Thyroid gland (tissue), 4 donors: ENCODE measurements around the gene ANKLE1. TPM values are rescaled to one million over a fixed set of nuclear protein-coding genes. Genes with fewer than 3 reads are reported as not detected.

Experiments used
- DNase-seq, 2 donors: peaks; one replicate each; pipeline ENCODE4 v3.0.0-alpha.2; 2019
- H3K27ac ChIP-seq, 3 donors: fragments of 200-600 bp; sonication (generic); 1 replicate in 2 of 3; 2 replicates in 1 of 3; pipeline ENCODE4 v1.5.1; 2016 to 2019; ENCODE audit warnings: mild to moderate bottlenecking in 1 of 3, moderate library complexity in 1 of 3
- H3K27me3 ChIP-seq: fragments of 200-600 bp; sonication (generic); one replicate; pipeline ENCODE4 v1.5.1; 2019
- H3K36me3 ChIP-seq, 2 donors: fragments of 200-600 bp; sonication (generic); one replicate each; pipeline ENCODE4 v1.5.1; 2016 to 2019
- H3K4me1 ChIP-seq, 2 donors: fragments of 200-600 bp; sonication (generic); one replicate each; pipeline ENCODE4 v1.5.1; 2017 to 2019
- H3K4me3 ChIP-seq, 3 donors: fragments of 200-600 bp; sonication (generic); replicated peaks in 1 of 3; 1 replicate in 2 of 3; 2 replicates in 1 of 3; pipeline ENCODE4 v1.5.1; 2016; ENCODE audit warnings: mild to moderate bottlenecking in 1 of 3
- H3K9me3 ChIP-seq: fragments of 200-600 bp; sonication (generic); one replicate; pipeline ENCODE4 v1.5.1; 2017
- POLR2A ChIP-seq, 2 donors: fragments of 450-650 bp; IDR thresholded peaks; one replicate each; pipeline ENCODE4 v1.6.1; 2017; ENCODE audit warnings: antibody characterized with exemption in 2 of 2, mild to moderate bottlenecking in 2 of 2, moderate library complexity in 1 of 2
- WGBS, 2 donors: methylation state at CpG; one replicate each; pipeline ENCODE4 v1.1.5; 2017; 5-methylcytosine and 5-hydroxymethylcytosine counted together
- intact Hi-C: fragments of 100-400 bp; cut with DNase I; formaldehyde crosslinking; loops from one replicate; pipeline ENCODE4 v1.15.1; 2023
- total RNA-seq, 4 donors: library from RNA; depleted of rRNA; stranded (reverse); fragments of >200 nt; gene quantifications; one replicate each; pipeline ENCODE4 v1.2.3, GENCODE V29; 2016
- TF ChIP-seq, protein P1 (sequence below), 6 experiments: fragments of 200-600 bp in 3 of 6; fragments of 450-650 bp in 3 of 6; sonication (generic) in 3 of 6; IDR thresholded peaks; one replicate each; pipeline ENCODE4 v1.5.1; 2016 to 2019; ENCODE audit warnings: antibody characterized with exemption in 6 of 6, mild to moderate bottlenecking in 2 of 6, inconsistent platforms in 1 of 6, moderate library complexity in 1 of 6

Gene ANKLE1
- total RNA-seq, 4 donors from 2014 or later = 0.11 to 0.40 (median 0.27) TPM

DNA sequence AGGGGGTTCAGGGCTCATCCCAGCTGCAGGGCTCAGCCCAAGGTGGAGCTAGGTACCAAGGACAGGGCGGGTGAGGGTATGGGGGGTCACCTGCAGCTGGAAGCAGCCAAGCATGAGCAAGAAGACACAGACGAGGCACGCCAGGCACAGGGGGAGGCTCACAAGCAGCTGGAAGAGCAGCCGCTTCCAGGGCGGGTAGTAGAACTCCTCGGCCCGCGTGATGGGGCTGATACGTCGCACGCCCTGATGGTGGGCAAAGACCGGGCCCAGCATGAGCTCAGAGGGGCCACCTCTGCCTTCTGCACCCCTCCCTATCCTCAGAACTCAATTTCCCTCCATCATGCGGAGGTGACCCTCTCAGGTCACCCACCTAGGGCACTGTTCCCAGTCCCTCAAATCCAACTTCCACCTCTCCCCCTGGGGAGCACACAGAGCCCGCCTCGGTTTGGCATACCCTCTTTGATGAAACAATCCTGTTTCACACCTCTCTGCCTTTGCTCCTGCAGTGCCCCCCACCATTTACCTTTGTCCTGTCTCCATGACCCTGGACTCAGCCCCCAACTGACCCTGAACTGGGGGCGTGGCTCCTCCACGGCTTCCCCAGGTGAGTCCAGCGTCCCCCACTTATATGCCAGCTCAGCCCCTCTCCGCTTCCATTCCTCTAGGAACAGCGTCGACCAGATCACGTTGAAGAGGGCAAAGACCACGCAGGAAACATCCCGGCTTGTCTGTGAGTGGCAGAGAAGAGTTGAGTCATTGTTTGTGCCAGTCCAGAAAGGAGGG, 48.8 kb downstream of the ANKLE1 start:
- intact Hi-C loops = no loop called here
- Histone ChIP-seq H3K36me3 (no peaks in the 10 kb centered on the region), H3K27ac (no peak overlapping the region), H3K4me1 (peaks cover 20 to 37% of the 10 kb centered on the region in 2 donors), H3K27me3 (no peaks in the 10 kb centered on the region), H3K4me3 (no peak overlapping the region), H3K9me3 (no peaks in the 10 kb centered on the region)
- no peak for DNase-seq
- WGBS, 2 donors = 92 to 97% methylated on average over 20 to 24 of the region's 24 CpGs
- TF ChIP-seq, protein P1, sequence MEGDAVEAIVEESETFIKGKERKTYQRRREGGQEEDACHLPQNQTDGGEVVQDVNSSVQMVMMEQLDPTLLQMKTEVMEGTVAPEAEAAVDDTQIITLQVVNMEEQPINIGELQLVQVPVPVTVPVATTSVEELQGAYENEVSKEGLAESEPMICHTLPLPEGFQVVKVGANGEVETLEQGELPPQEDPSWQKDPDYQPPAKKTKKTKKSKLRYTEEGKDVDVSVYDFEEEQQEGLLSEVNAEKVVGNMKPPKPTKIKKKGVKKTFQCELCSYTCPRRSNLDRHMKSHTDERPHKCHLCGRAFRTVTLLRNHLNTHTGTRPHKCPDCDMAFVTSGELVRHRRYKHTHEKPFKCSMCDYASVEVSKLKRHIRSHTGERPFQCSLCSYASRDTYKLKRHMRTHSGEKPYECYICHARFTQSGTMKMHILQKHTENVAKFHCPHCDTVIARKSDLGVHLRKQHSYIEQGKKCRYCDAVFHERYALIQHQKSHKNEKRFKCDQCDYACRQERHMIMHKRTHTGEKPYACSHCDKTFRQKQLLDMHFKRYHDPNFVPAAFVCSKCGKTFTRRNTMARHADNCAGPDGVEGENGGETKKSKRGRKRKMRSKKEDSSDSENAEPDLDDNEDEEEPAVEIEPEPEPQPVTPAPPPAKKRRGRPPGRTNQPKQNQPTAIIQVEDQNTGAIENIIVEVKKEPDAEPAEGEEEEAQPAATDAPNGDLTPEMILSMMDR (IDR thresholded peaks at IDR 0.05) = no peak
- no peak for TF ChIP-seq POLR2A (IDR thresholded peaks at IDR 0.05)

DNA sequence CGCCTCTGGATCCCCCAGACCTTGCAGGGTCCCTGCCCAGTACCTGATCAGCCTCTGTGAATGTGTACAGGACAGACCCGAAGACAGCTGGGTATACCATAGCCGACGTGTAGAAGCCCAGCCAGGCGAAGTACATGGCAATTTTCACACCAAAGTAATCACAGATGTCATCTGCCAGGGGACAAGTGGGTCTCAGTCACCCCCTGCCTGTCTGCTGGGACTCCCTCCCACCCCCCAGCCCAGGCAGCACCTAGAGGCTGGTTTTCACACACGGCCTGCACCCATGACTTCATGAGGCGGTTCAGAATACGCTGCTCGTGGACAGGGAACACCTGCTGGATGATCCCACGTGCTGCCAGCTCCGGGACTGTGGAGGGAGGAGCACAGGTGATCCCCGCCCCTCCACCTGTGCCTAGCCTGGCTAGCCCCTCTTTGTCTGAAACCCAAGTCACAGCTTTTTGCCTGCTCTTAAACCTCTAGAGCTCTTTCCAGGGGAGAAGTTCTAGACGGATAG, 49.4 kb downstream of the ANKLE1 start:
- WGBS, 2 donors = 87 to 88% methylated on average over 13 of the region's 13 CpGs

DNA sequence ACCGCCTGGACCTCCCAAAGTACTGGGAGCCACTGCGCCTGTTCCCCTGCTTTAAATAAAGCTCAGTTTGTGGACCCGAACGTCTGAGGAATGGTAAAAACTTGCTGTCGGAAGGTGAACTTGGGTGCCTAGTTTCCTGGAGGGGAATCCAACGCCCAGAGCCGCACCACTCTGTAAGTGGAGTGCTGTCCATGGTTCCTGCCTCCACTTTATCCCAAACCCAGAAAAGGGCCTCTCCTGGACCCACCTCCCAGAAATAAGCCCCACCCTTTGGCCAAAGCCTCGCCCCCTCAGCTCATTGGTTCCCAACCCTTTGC, 50.6 kb downstream of the ANKLE1 start:
- Histone ChIP-seq H3K27me3 (no peaks in the 10 kb centered on the region), H3K4me3 (no peak overlapping the region), H3K27ac (no peak overlapping the region), H3K36me3 (no peaks in the 10 kb centered on the region), H3K4me1 (peaks cover 22 to 41% of the 10 kb centered on the region in 2 donors), H3K9me3 (no peaks in the 10 kb centered on the region)
- WGBS, 2 donors = 85 to 92% methylated on average over 8 of the region's 8 CpGs
- DNase-seq = no peak
- intact Hi-C loops = no loop called here
- TF ChIP-seq POLR2A (IDR thresholded peaks at IDR 0.05) = no peak
- TF ChIP-seq, protein P1 (IDR thresholded peaks at IDR 0.05) = no peak

More for the DNA sequence above, 49.4 kb downstream of the ANKLE1 start:
- no peak overlapping the region for H3K4me3 ChIP-seq
- H3K4me1 ChIP-seq = peaks cover 22 to 40% of the 10 kb centered on the region in 2 donors
- no peaks in the 10 kb centered on the region for H3K27me3 ChIP-seq
- no peak overlapping the region for H3K27ac ChIP-seq
- no peak for TF ChIP-seq POLR2A (IDR thresholded peaks at IDR 0.05)
- TF ChIP-seq, protein P1 (IDR thresholded peaks at IDR 0.05) = no peak
- intact Hi-C loops = no loop called here
- H3K9me3 ChIP-seq = no peaks in the 10 kb centered on the region
- H3K36me3 ChIP-seq = no peaks in the 10 kb centered on the region
- DNase-seq = no peak

DNA sequence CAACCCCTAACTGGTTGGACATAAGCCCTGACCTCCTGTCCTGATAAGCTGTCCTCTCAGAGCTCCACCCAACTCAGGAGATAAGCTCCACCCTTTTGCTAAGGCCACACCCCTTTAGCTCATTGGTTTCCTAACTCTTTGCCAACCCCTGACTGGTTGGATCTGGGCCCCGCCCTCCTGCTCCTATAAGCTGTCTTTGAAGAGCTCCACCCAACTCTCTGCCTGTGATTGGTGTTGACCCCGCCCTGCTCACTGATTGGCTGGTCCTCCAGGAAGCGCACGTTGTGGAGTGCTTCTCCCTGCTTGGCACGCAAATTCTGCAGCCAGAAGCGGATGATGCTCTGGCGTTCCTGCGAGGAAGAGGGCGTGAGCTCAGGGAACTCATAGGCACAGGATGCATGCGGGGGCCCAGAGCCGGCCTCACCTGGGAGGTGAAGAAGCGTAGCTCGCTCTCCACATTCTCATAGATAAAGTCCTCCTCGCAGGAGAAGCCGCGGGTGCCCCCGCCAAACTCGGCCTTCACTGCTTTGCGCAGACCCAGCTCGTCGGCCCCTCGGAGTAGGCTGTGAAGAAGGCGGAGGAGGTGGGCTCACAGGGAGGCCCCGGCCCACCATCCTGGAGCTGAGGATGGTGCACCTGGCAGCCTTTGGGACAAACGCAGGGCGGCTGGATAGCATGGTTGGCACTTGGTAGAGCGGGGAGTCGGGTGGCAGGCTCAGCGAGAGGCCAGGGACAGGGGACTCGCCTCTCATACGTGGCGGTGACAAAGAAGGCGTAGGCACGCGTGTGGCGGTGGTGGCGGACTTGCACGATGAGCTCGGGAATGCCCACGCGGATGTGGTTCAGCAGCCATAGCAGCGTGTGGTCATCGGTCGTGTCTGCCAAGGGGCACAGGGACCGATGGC, 51.2 kb downstream of the ANKLE1 start:
- intact Hi-C loops = no loop called here
- Histone ChIP-seq H3K4me1 (peaks cover 26 to 39% of the 10 kb centered on the region in 2 donors), H3K27me3 (no peaks in the 10 kb centered on the region), H3K9me3 (no peaks in the 10 kb centered on the region), H3K36me3 (no peaks in the 10 kb centered on the region), H3K4me3 (no peak overlapping the region), H3K27ac (no peak overlapping the region)
- no peak for DNase-seq
- TF ChIP-seq, protein P1 (IDR thresholded peaks at IDR 0.05) = no peak
- no peak for TF ChIP-seq POLR2A (IDR thresholded peaks at IDR 0.05)
- WGBS, 2 donors = 96 to 97% methylated on average over 41 to 45 of the region's 45 CpGs
